ENCODE measurements around the gene BAIAP2.
"Not testable (repeated sequence)": the region's sequence is repeated elsewhere in the genome, so short reads cannot be mapped to it uniquely, and the experiment has no call there.

BAIAP2 gene

DNA sequence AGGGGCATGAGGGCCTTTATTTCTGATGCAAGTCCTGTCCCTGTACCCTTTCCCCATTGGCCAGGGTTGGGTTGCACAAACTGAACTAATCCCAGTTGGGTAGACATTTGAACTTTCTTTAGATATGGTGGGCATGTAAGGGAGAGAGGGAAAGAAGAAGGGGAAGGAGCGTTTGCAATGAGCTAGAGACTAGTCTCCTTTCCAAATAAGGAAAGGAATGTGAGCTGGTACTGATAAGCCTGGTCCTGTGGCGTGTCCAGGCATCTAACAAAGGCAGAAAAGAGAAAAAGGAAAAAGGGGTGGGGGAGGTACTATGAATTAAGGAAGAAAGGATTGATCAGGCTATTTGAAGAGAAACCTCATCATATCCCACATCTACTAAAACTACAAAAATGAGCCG lies 23.0 kb upstream of the BAIAP2 start:
- no peak overlapping the region for H3K4me3 ChIP-seq (replicated peaks; ENCODE audit: low read depth, low read length)
- TF ChIP-seq, protein P1, sequence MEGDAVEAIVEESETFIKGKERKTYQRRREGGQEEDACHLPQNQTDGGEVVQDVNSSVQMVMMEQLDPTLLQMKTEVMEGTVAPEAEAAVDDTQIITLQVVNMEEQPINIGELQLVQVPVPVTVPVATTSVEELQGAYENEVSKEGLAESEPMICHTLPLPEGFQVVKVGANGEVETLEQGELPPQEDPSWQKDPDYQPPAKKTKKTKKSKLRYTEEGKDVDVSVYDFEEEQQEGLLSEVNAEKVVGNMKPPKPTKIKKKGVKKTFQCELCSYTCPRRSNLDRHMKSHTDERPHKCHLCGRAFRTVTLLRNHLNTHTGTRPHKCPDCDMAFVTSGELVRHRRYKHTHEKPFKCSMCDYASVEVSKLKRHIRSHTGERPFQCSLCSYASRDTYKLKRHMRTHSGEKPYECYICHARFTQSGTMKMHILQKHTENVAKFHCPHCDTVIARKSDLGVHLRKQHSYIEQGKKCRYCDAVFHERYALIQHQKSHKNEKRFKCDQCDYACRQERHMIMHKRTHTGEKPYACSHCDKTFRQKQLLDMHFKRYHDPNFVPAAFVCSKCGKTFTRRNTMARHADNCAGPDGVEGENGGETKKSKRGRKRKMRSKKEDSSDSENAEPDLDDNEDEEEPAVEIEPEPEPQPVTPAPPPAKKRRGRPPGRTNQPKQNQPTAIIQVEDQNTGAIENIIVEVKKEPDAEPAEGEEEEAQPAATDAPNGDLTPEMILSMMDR (IDR thresholded peaks at IDR 0.05; ENCODE audit: low read depth, low read length, missing control alignments), result no peak
- no peak for DNase-seq (ENCODE audit: extremely low read depth, low read depth)

DNA sequence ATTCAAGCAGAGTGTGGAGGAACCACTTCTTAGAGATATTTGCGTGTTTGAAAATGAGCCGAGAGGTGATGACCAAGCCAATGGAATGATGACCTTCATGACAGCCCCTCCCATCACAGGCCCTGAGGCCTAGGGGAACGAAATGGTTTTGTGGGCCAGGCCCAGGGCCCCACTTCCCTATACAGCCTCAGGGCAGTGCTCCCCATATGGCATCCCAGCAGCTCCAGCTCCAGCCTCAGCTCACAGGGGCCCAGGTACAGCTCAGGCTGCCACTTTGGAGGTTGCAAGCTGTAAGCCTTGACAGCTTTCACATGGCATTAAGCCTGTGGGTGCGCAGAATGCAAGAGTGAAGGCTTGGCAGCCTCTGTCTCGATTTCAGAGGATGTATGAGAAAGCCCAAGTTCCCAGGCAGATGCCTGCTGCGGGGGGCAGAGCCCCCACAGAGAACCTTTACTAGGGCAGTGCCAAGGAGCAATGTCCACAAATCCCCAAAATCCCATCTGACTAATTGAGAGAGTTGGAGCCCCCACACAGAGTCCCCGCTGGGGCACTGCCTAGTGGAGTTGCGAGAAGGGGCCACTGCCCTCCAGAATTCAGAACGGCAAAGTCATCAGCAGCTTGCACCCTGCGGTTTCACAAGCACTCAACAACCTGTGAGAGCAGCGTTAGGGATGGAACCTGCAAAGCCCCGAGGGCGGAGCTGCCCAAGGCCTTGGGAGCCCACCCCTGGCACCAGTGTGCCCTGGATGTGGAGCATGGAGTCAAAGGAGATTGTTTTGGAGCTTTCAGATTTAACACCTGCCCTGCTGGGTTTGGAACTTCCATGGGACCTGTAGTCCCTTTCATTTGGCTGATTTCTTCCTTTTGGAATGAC lies 22.1 kb upstream of the BAIAP2 start:
- TF ChIP-seq, protein P1 (IDR thresholded peaks at IDR 0.05; ENCODE audit: low read depth, low read length, missing control alignments), result no peak
- no peak overlapping the region for H3K4me3 ChIP-seq (replicated peaks; ENCODE audit: low read depth, low read length)
- no peak for DNase-seq (ENCODE audit: extremely low read depth, low read depth)

DNA sequence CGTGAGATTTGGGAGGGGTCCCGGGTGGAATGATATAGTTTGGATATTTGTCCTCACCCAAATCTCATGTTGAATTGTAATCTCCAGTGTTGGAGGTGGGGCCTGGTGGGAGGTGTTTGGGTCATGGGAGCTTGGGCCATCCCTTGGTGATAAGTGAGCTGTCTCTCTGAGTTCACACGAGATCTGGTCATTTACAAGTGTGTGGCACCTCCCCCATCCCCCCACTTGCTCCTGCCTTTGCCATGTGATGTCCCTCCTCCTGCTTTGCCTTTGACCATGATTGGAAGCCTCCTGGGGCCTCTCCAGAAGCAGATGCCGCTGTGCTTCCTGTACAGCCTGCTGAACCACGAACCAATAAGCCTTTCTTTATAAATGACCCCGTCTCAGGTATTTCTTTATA lies 21.3 kb upstream of the BAIAP2 start:
- TF ChIP-seq, protein P1 (IDR thresholded peaks at IDR 0.05; ENCODE audit: low read depth, low read length, missing control alignments), result no peak
- no peak overlapping the region for H3K4me3 ChIP-seq (replicated peaks; ENCODE audit: low read depth, low read length)
- DNase-seq (ENCODE audit: extremely low read depth, low read depth), result no peak

DNA sequence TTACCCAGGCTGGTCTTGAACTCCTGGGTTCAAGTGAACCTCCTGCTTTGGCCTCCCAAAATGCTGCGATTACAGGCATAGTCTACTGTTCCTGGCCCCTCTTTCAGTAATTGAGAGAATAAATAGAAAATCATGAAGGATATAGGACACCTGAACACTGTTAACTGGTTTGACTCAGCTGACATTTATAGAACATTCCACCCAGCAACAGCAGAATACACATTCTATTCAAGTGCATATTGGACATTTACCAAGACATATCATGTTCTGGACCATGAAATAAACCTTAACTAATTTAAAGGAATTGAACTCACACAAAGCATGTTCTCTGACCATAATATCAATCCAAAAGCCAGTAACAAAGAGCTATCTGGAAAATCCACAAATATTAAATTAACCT lies 19.8 kb upstream of the BAIAP2 start:
- TF ChIP-seq, protein P1 (IDR thresholded peaks at IDR 0.05; ENCODE audit: low read depth, low read length, missing control alignments), result no peak
- DNase-seq (ENCODE audit: extremely low read depth, low read depth), result no peak
- no peak overlapping the region for H3K4me3 ChIP-seq (replicated peaks; ENCODE audit: low read depth, low read length)

DNA sequence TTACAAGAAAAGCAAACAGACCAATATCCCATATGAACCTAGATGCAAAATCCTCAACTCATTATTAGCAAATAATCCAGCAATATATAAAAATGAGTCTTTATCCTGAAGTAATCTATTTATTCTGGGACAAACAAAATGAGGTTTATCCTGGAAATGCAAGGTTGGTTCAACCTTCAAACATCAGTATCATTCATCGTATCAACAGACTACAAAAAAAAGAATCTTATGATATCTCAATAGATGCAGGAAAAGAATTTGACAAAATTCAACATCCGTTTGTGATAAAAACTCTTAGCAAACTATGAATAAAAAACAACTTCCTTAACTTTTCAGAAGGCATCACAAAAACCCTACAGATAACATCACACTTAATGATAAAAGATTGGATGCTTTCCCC lies 18.4 kb upstream of the BAIAP2 start:
- no peak for DNase-seq (ENCODE audit: extremely low read depth, low read depth)
- H3K4me3 ChIP-seq (replicated peaks; ENCODE audit: low read depth, low read length), result no peak overlapping the region
- TF ChIP-seq, protein P1 (IDR thresholded peaks at IDR 0.05; ENCODE audit: low read depth, low read length, missing control alignments), result no peak

DNA sequence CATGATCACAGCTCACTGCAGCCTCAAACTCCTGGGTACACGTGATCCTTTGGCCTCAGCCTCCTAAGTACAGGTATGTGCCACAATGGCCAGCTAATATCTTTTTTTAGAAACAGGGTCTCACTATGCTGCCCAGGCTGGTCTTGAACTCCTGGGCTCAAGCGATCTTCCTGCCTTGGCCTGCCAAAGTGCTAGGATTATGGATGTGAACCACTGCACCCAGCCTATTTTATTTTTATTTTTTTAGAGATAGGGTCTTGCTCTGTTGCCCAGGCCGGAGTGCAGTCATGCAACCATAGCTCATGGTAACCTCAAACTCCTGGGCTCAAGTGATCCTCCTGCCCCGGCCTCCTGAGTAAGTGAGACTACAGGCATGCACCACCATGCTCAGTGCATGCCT lies 17.6 kb upstream of the BAIAP2 start:
- DNase-seq (ENCODE audit: extremely low read depth, low read depth); H3K4me3 ChIP-seq (replicated peaks; ENCODE audit: low read depth, low read length): not testable (repeated sequence)

DNA sequence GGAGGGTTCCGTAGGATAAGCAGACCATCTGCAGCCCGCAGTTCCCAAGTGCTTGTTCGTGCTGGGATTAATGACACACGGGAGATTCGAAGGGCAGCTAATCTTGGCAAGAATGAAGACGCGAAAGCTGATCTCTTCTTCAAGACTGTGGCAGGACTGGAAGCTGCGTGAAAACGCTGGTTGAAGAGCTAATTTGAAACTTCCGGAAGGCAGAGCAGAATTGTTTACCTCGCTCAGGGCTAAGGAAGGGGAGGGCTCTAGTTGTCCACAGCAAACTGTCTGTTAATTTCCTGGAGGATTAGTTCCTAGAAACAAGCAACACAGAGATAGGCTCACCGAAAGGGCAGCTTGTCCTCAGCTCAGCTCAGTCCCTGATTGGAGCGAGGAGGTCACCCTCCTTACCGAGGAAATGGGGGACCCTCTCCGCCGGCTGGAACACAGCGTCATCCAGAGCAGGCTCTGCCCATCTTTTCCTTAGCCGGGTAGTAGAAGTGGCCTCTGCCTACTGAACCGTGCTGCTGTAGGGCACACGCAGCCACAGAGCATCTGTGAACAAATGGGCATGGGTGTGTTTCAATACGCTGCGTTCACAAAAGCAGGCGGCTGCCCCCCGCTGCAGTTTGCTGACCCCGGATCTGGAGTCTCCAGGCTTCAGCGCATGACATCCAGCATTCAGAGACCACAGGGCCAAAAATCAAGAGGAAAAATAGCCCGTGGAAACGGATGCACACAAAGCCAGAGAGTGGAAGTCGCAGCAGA lies 16.7 kb upstream of the BAIAP2 start:
- peak; percentile 39 for DNase-seq (ENCODE audit: extremely low read depth, low read depth)
- TF ChIP-seq, protein P1 (IDR thresholded peaks at IDR 0.05; ENCODE audit: low read depth, low read length, missing control alignments), result no peak
- peak overlapping the region; percentile 7 for H3K4me3 ChIP-seq (replicated peaks; ENCODE audit: low read depth, low read length)
